ENCODE data around the gene IQCK.

The IQCK gene

GRCh38 chr16:19704321-19705145 is 13.5 kb upstream of the IQCK start:
- Histone ChIP-seq H2BK5ac (ENCODE audit: low read depth, low read length, poor library complexity, severe bottlenecking) (no peak overlapping the region), H2AK5ac (ENCODE audit: low read length, severe bottlenecking) (no peak overlapping the region)

DNA sequence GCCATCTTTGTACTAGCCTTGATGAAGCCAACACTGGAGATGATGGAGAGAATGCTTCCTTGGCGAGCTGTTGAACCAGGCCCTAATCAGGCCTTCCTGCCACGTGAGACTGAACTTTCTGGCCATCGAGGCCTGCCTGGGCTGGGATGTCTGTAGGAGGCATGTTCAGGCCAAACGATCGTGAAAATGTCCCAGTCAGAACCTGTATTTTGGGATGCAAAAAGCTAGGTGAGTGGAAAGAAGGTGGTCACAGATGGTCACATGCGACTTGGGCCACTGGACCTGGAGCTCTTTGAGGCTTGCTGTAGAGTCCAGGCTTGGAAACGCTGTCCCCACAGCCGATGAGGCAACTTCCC is 12.9 kb upstream of the IQCK start:
- Histone ChIP-seq H3K27me3 (ENCODE audit: control insufficient read depth in 1 of 2, insufficient read depth in 1 of 2, low read length in 2 of 2) (no peaks in the 10 kb centered on the region), H3K9ac (ENCODE audit: low read length) (peak overlapping the region; percentile 56), H3K4me3 (ENCODE audit: insufficient read depth in 1 of 2, low read depth in 1 of 2, low read length in 2 of 2) (no peak overlapping the region), H3K79me1 (replicated peaks; ENCODE audit: low read length, poor library complexity, severe bottlenecking) (peaks cover 48% of the 10 kb centered on the region), H3K23ac (ENCODE audit: low read length in 2 of 2) (no peak overlapping the region), H3K4ac (ENCODE audit: low read depth in 1 of 2, low read length in 2 of 2) (peak overlapping the region; percentile 1 to 19), H2BK120ac (ENCODE audit: low read depth, low read length) (peak overlapping the region; percentile 12), H2BK12ac (ENCODE audit: low read length in 2 of 2) (peak overlapping the region; percentile 13 to 91), H3K36me3 (ENCODE audit: control insufficient read depth in 1 of 2, insufficient read depth in 2 of 2, low read depth in 1 of 2, low read length in 2 of 2) (peaks cover 64 to 71% of the 10 kb centered on the region in 2 experiments), H4K8ac (ENCODE audit: low read length) (peak overlapping the region; percentile 89), H3K4me2 (ENCODE audit: low read length, poor library complexity, severe bottlenecking) (no peak overlapping the region), H3K18ac (ENCODE audit: low read depth in 1 of 2, low read length in 2 of 2) (peak overlapping the region; percentile 42 to 83), H4K91ac (ENCODE audit: low read length) (peak overlapping the region; percentile 89), H2BK5ac (ENCODE audit: low read depth, low read length, poor library complexity, severe bottlenecking) (no peak overlapping the region), H2AFZ (ENCODE audit: low read depth, low read length) (no peak overlapping the region), H3K14ac (ENCODE audit: low read length in 2 of 2) (no peak overlapping the region), H3K27ac (ENCODE audit: low read length, poor library complexity, severe bottlenecking) (no peak overlapping the region), H2BK15ac (ENCODE audit: low read depth, poor library complexity, severe bottlenecking) (no peak overlapping the region), H3K4me1 (ENCODE audit: control insufficient read depth, insufficient read depth, low read depth, low read length) (peaks cover 16% of the 10 kb centered on the region), H3K9me3 (ENCODE audit: control insufficient read depth, low read length) (no peaks in the 10 kb centered on the region), H2AK5ac (ENCODE audit: low read length, severe bottlenecking) (no peak overlapping the region)
- no peak for DNase-seq
- WGBS = 98% methylated on average over 8 of the region's 8 CpGs

More at GRCh38 chr16:19704321-19705145, 13.5 kb upstream of the IQCK start:
- H3K27ac ChIP-seq (ENCODE audit: low read length, poor library complexity, severe bottlenecking) = no peak overlapping the region
- H2AFZ ChIP-seq (ENCODE audit: low read depth, low read length) = no peak overlapping the region
- peak overlapping the region; percentile 97 for H4K91ac ChIP-seq (ENCODE audit: low read length)
- no peak overlapping the region for H3K4me3 ChIP-seq (ENCODE audit: insufficient read depth in 1 of 2, low read depth in 1 of 2, low read length in 2 of 2)
- H3K9ac ChIP-seq (ENCODE audit: low read length) = peak overlapping the region; percentile 56
- peak overlapping the region; percentile 83 to 94 for H3K18ac ChIP-seq (ENCODE audit: low read depth in 1 of 2, low read length in 2 of 2)
- no peak overlapping the region for H3K4me2 ChIP-seq (ENCODE audit: low read length, poor library complexity, severe bottlenecking)
- peak overlapping the region in 1 of 2 experiments; percentile 51 for H3K23ac ChIP-seq (ENCODE audit: low read length in 2 of 2)
- H3K36me3 ChIP-seq (ENCODE audit: control insufficient read depth in 1 of 2, insufficient read depth in 2 of 2, low read depth in 1 of 2, low read length in 2 of 2) = peaks cover 61 to 66% of the 10 kb centered on the region in 2 experiments
- H3K4me1 ChIP-seq (ENCODE audit: control insufficient read depth, insufficient read depth, low read depth, low read length) = peaks cover 19% of the 10 kb centered on the region
- H2BK120ac ChIP-seq (ENCODE audit: low read depth, low read length) = peak overlapping the region; percentile 86
- H3K27me3 ChIP-seq (ENCODE audit: control insufficient read depth in 1 of 2, insufficient read depth in 1 of 2, low read length in 2 of 2) = no peaks in the 10 kb centered on the region
- H3K4ac ChIP-seq (ENCODE audit: low read depth in 1 of 2, low read length in 2 of 2) = peak overlapping the region; percentile 19 to 82
- H4K8ac ChIP-seq (ENCODE audit: low read length) = peak overlapping the region; percentile 89
- DNase-seq = peak; percentile 94
- peak overlapping the region; percentile 91 for H2BK12ac ChIP-seq (ENCODE audit: low read length in 2 of 2)
- 24% methylated on average over 18 of the region's 18 CpGs for WGBS
- H3K79me1 ChIP-seq (replicated peaks; ENCODE audit: low read length, poor library complexity, severe bottlenecking) = peaks cover 42% of the 10 kb centered on the region
- H3K9me3 ChIP-seq (ENCODE audit: control insufficient read depth, low read length) = no peaks in the 10 kb centered on the region
- peak overlapping the region in 1 of 2 experiments; percentile 58 for H3K14ac ChIP-seq (ENCODE audit: low read length in 2 of 2)
- H2BK15ac ChIP-seq (ENCODE audit: low read depth, poor library complexity, severe bottlenecking) = no peak overlapping the region

DNA sequence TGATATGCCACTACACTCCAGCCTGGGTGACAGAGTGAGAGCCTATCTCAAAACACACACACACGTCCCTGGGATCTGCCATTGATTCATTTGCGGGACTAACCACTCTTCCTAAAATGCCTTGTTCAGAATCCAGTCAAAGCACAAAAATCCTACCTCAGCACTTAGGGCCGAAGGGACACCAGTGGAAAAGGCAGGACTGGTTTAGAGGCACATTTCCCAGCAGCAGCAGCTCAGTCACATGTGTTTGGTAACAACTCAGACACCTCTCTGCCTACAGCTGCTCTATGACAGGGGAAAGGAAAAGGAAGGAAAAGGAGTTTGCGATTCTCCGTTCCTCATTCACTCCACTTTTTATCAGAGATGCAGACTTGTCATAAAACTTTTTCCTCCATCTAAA is 12.2 kb upstream of the IQCK start:
- Histone ChIP-seq H2BK5ac (ENCODE audit: low read depth, low read length, poor library complexity, severe bottlenecking) (no peak overlapping the region), H3K4me2 (ENCODE audit: low read length, poor library complexity, severe bottlenecking) (no peak overlapping the region), H3K79me1 (replicated peaks; ENCODE audit: low read length, poor library complexity, severe bottlenecking) (peaks cover 51% of the 10 kb centered on the region), H3K4me3 (ENCODE audit: insufficient read depth in 1 of 2, low read depth in 1 of 2, low read length in 2 of 2) (no peak overlapping the region), H2BK120ac (ENCODE audit: low read depth, low read length) (no peak overlapping the region), H4K91ac (ENCODE audit: low read length) (peak overlapping the region; percentile 52), H3K27ac (ENCODE audit: low read length, poor library complexity, severe bottlenecking) (no peak overlapping the region), H3K23ac (ENCODE audit: low read length in 2 of 2) (no peak overlapping the region), H3K18ac (ENCODE audit: low read depth in 1 of 2, low read length in 2 of 2) (peak overlapping the region in 1 of 2 experiments; percentile 37), H4K8ac (ENCODE audit: low read length) (no peak overlapping the region), H3K9ac (ENCODE audit: low read length) (no peak overlapping the region), H2BK12ac (ENCODE audit: low read length in 2 of 2) (peak overlapping the region in 1 of 2 experiments; percentile 21), H3K4me1 (ENCODE audit: control insufficient read depth, insufficient read depth, low read depth, low read length) (peaks cover 16% of the 10 kb centered on the region), H3K27me3 (ENCODE audit: control insufficient read depth in 1 of 2, insufficient read depth in 1 of 2, low read length in 2 of 2) (no peaks in the 10 kb centered on the region), H2AFZ (ENCODE audit: low read depth, low read length) (no peak overlapping the region), H2BK15ac (ENCODE audit: low read depth, poor library complexity, severe bottlenecking) (peak overlapping the region; percentile 84), H3K36me3 (ENCODE audit: control insufficient read depth in 1 of 2, insufficient read depth in 2 of 2, low read depth in 1 of 2, low read length in 2 of 2) (peaks cover 68 to 76% of the 10 kb centered on the region in 2 experiments), H3K9me3 (ENCODE audit: control insufficient read depth, low read length) (no peaks in the 10 kb centered on the region), H2AK5ac (ENCODE audit: low read length, severe bottlenecking) (no peak overlapping the region), H3K4ac (ENCODE audit: low read depth in 1 of 2, low read length in 2 of 2) (no peak overlapping the region), H3K14ac (ENCODE audit: low read length in 2 of 2) (no peak overlapping the region)
- WGBS = 99% methylated on average over 4 of the region's 5 CpGs
- peak; percentile 18 for DNase-seq

- H3K9ac ChIP-seq (ENCODE audit: low read length) = no peak overlapping the region
- no peak overlapping the region for H3K4ac ChIP-seq (ENCODE audit: low read depth in 1 of 2, low read length in 2 of 2)
- no peak overlapping the region for H3K27ac ChIP-seq (ENCODE audit: low read length, poor library complexity, severe bottlenecking)
- no peak overlapping the region for H2BK5ac ChIP-seq (ENCODE audit: low read depth, low read length, poor library complexity, severe bottlenecking)
- WGBS = over 99% methylated on average over 15 of the region's 15 CpGs
- no peak overlapping the region for H3K23ac ChIP-seq (ENCODE audit: low read length in 2 of 2)
- peaks cover 77 to 79% of the 10 kb centered on the region in 2 experiments for H3K36me3 ChIP-seq (ENCODE audit: control insufficient read depth in 1 of 2, insufficient read depth in 2 of 2, low read depth in 1 of 2, low read length in 2 of 2)
- peaks cover 23% of the 10 kb centered on the region for H3K4me1 ChIP-seq (ENCODE audit: control insufficient read depth, insufficient read depth, low read depth, low read length)
- no peaks in the 10 kb centered on the region for H3K27me3 ChIP-seq (ENCODE audit: control insufficient read depth in 1 of 2, insufficient read depth in 1 of 2, low read length in 2 of 2)
- H2BK12ac ChIP-seq (ENCODE audit: low read length in 2 of 2) = peak overlapping the region; percentile 9 to 75
- H2AFZ ChIP-seq (ENCODE audit: low read depth, low read length) = no peak overlapping the region
- no peaks in the 10 kb centered on the region for H3K9me3 ChIP-seq (ENCODE audit: control insufficient read depth, low read length)
- no peak overlapping the region for H3K4me3 ChIP-seq (ENCODE audit: insufficient read depth in 1 of 2, low read depth in 1 of 2, low read length in 2 of 2)
- H2BK15ac ChIP-seq (ENCODE audit: low read depth, poor library complexity, severe bottlenecking) = peak overlapping the region; percentile 26
- no peak for DNase-seq
- H3K14ac ChIP-seq (ENCODE audit: low read length in 2 of 2) = no peak overlapping the region
- no peak overlapping the region for H3K18ac ChIP-seq (ENCODE audit: low read depth in 1 of 2, low read length in 2 of 2)
- H4K91ac ChIP-seq (ENCODE audit: low read length) = no peak overlapping the region
- no peak overlapping the region for H3K4me2 ChIP-seq (ENCODE audit: low read length, poor library complexity, severe bottlenecking)
- no peak overlapping the region for H2AK5ac ChIP-seq (ENCODE audit: low read length, severe bottlenecking)
- H2BK120ac ChIP-seq (ENCODE audit: low read depth, low read length) = no peak overlapping the region
- no peak overlapping the region for H4K8ac ChIP-seq (ENCODE audit: low read length)
- peaks cover 61% of the 10 kb centered on the region for H3K79me1 ChIP-seq (replicated peaks; ENCODE audit: low read length, poor library complexity, severe bottlenecking)
Measured at GRCh38 chr16:19706846-19707245, 11.2 kb upstream of the IQCK start.

Data from mesenchymal stem cell (in vitro differentiated cells and primary cell).